ENCODE data around the gene MINDY3.

MINDY3 gene

GRCh38 chr10:15804109-15804508, 56.2 kb downstream of the MINDY3 start:
- DNase-seq, result no peak

GRCh38 chr10:15802375-15802949, 57.8 kb downstream of the MINDY3 start:
- no peak for DNase-seq

GRCh38 chr10:15801641-15802040, 58.7 kb downstream of the MINDY3 start:
- DNase-seq, result no peak

- DNase-seq, result no peak
These were observed 59.2 kb downstream of the MINDY3 start for GRCh38 chr10:15801147-15801546.

- DNase-seq, result no peak
These were observed 63.0 kb downstream of the MINDY3 start for GRCh38 chr10:15797346-15797745.

- no peak for DNase-seq
These were observed 63.5 kb downstream of the MINDY3 start for GRCh38 chr10:15796762-15797161.

GRCh38 chr10:15796098-15796759, 64.1 kb downstream of the MINDY3 start:
- no peak for DNase-seq

GRCh38 chr10:15795036-15795792, 65.1 kb downstream of the MINDY3 start:
- no peak for DNase-seq

GRCh38 chr10:15794569-15794968, 65.7 kb downstream of the MINDY3 start:
- DNase-seq, result no peak

GRCh38 chr10:15793664-15794063, 66.6 kb downstream of the MINDY3 start:
- DNase-seq, result no peak

GRCh38 chr10:15792777-15793176, 67.5 kb downstream of the MINDY3 start:
- no peak for DNase-seq

- no peak for DNase-seq
These were observed 68.3 kb downstream of the MINDY3 start for GRCh38 chr10:15791816-15792524.

- no peak for DNase-seq
These were observed 70.3 kb downstream of the MINDY3 start for GRCh38 chr10:15789793-15790525.

GRCh38 chr10:15787426-15787825, 72.9 kb downstream of the MINDY3 start:
- DNase-seq, result no peak

- DNase-seq, result no peak
These were observed 75.5 kb downstream of the MINDY3 start for GRCh38 chr10:15784662-15785300.

GRCh38 chr10:15783941-15784636, 76.2 kb downstream of the MINDY3 start:
- no peak for DNase-seq

GRCh38 chr10:15782851-15783250, 77.5 kb downstream of the MINDY3 start:
- DNase-seq, result no peak

- no peak for DNase-seq
These were observed 78.8 kb downstream of the MINDY3 start for GRCh38 chr10:15781381-15781960.

GRCh38 chr10:15780353-15781135, 79.8 kb downstream of the MINDY3 start:
- no peak for DNase-seq

GRCh38 chr10:15775513-15775912, 84.8 kb downstream of the MINDY3 start:
- DNase-seq, result no peak

All from right hindlimb (tissue), 1 donor.